Cortex of kidney (tissue), 1 donor: ENCODE results near the gene CRKL.
"Not testable (repeated sequence)": the region's sequence is repeated elsewhere in the genome, so short reads cannot be mapped to it uniquely, and the experiment has no call there.

Experiments used
- DNase-seq: peaks from one replicate; lab custom pipeline; 2025; lab: John Stamatoyannopoulos, UW

CRKL gene

GRCh38 chr22:20967697-20968211 is 50.5 kb downstream of the CRKL start:
- no peak for DNase-seq

- DNase-seq = no peak
These were observed 51.2 kb downstream of the CRKL start for GRCh38 chr22:20968281-20968977.

- DNase-seq = no peak
These were observed 53.9 kb downstream of the CRKL start for GRCh38 chr22:20970939-20971657.

GRCh38 chr22:20972014-20972694 is 54.9 kb downstream of the CRKL start:
- DNase-seq = not testable (repeated sequence)

GRCh38 chr22:20972933-20973577 is 55.8 kb downstream of the CRKL start:
- no peak for DNase-seq

- no peak for DNase-seq
These were observed 56.6 kb downstream of the CRKL start for GRCh38 chr22:20973634-20974286.

- DNase-seq = no peak
These were observed 57.2 kb downstream of the CRKL start for GRCh38 chr22:20974336-20974955.

- DNase-seq = no peak
These were observed 58.5 kb downstream of the CRKL start for GRCh38 chr22:20975541-20976290.

GRCh38 chr22:20976291-20976877 is 59.2 kb downstream of the CRKL start:
- no peak for DNase-seq

GRCh38 chr22:20977019-20977418 is 59.8 kb downstream of the CRKL start:
- DNase-seq = no peak

GRCh38 chr22:20977516-20978170 is 60.4 kb downstream of the CRKL start:
- DNase-seq = no peak

- DNase-seq = no peak
These were observed 61.2 kb downstream of the CRKL start for GRCh38 chr22:20978419-20978818.

- DNase-seq = no peak
These were observed 62.1 kb downstream of the CRKL start for GRCh38 chr22:20979243-20979809.

- no peak for DNase-seq
These were observed 62.8 kb downstream of the CRKL start for GRCh38 chr22:20979940-20980453.

GRCh38 chr22:20980523-20980922 is 63.3 kb downstream of the CRKL start:
- no peak for DNase-seq

GRCh38 chr22:20980938-20981722 is 63.9 kb downstream of the CRKL start:
- no peak for DNase-seq

GRCh38 chr22:20981787-20982562 is 64.8 kb downstream of the CRKL start, which contains the start of gene LZTR1:
LZTR1 (plus strand) TSS chr22:20982297; CDS start chr22:20982372, 75 bp downstream.
- peak; percentile 78 for DNase-seq
